HepG2 (cell line): ENCODE results near the gene AZI2. TPM values are rescaled to one million over a fixed set of nuclear protein-coding genes. Genes with fewer than 3 reads are reported as not detected.
A peak's percentile ranks its signal among the peaks of the same experiment; 100 is the strongest.

ENCODE experiments used
- ATAC-seq: fragments of 200-7000 bp; cut with Tn5 transposase; 3 replicates; pipeline ENCODE4 v1.9.1; 2020; ENCODE audit warnings: mild to moderate bottlenecking, moderate library complexity
- BruUV-seq: library from RNA; stranded (reverse); fragments of 400-500 nt; replicated peaks from 2 replicates; lab custom pipeline; 2021; lab: Mats Ljungman, UMichigan
- CTCF ChIA-PET: fragments of 300-600 bp; formaldehyde crosslinking; extraction: SDS; loops from one replicate; lab custom pipeline; 2021; ENCODE audit warnings: low total read pairs, inconsistent platforms, low intra/inter-chr PET ratio; lab: Yijun Ruan, JAX
- POLR2A ChIA-PET: fragments of 350-600 bp; sonication (Branson Sonifier 250); formaldehyde crosslinking; loops from one replicate; lab custom pipeline; 2020; ENCODE audit warnings: antibody characterized with exemption, inconsistent platforms; lab: Yijun Ruan, JAX
- DNase-seq: peaks from one replicate; pipeline ENCODE4 v3.0.0-alpha.2; 2015; ENCODE audit warnings: low spot score
- FAIRE-seq: peaks from 3 replicates; lab custom pipeline; 2011; peaks lifted over from hg19 to GRCh38; lab: Jason Lieb, UNC
- H2AFZ ChIP-seq: one replicate; pipeline ENCODE4 v1.6.1; 2011; ENCODE audit warnings: low read length, inconsistent platforms
- H3K27ac ChIP-seq: fragments of 300-600 bp; 3 replicates; pipeline ENCODE4 v1.8.0; 2011; ENCODE audit warnings: mixed run types, mild to moderate bottlenecking, mixed read lengths, low read length, inconsistent platforms; ENCODE audit not compliant: insufficient read depth; ENCODE audit errors: extremely low read length
- H3K27me3 ChIP-seq, 2 experiments: fragments of 200-600 bp in 1 of 2; 2 replicates in 1 of 2; 3 replicates in 1 of 2; pipeline versions ENCODE4 v1.6.0 to v1.8.0; 2011; ENCODE audit warnings: low read length in 2 of 2, mild to moderate bottlenecking in 2 of 2, moderate library complexity in 2 of 2, inconsistent platforms in 1 of 2; ENCODE audit not compliant: insufficient read depth in 2 of 2, control insufficient read depth in 1 of 2
- H3K36me3 ChIP-seq, 2 experiments: fragments of 200-600 bp in 1 of 2; replicated peaks in 1 of 2; 2 replicates in 1 of 2; 3 replicates in 1 of 2; pipeline versions ENCODE4 v1.5.1 to v1.8.0; 2011; ENCODE audit warnings: low read length in 2 of 2, inconsistent platforms in 1 of 2; ENCODE audit not compliant: insufficient read depth in 2 of 2, control insufficient read depth in 1 of 2
- H3K4me1 ChIP-seq: 2 replicates; pipeline ENCODE4 v1.5.1; 2012; ENCODE audit warnings: low read length, inconsistent platforms; ENCODE audit not compliant: insufficient read depth
- H3K4me2 ChIP-seq: 2 replicates; pipeline ENCODE4 v1.6.0; 2011; ENCODE audit warnings: low read depth, low read length, inconsistent platforms
- H3K4me3 ChIP-seq, 3 experiments: fragments of 200-600 bp in 1 of 3; sonication (generic), shearing (Covaris generic) in 1 of 3; replicated peaks in 1 of 3; 2 replicates each; pipeline ENCODE4 v1.5.1; 2011 to 2016; ENCODE audit warnings: low read length in 3 of 3, inconsistent platforms in 2 of 3, low read depth in 2 of 3, mild to moderate bottlenecking in 2 of 3, control low read depth in 1 of 3, mixed read lengths in 1 of 3; ENCODE audit not compliant: insufficient read depth in 1 of 3
- H3K79me2 ChIP-seq: one replicate; pipeline ENCODE4 v1.6.1; 2011; ENCODE audit warnings: low read length, inconsistent platforms; ENCODE audit not compliant: insufficient read depth
- H3K9ac ChIP-seq: 2 replicates; pipeline ENCODE4 v1.6.0; 2011; ENCODE audit warnings: mild to moderate bottlenecking, low read depth, low read length, inconsistent platforms; ENCODE audit not compliant: insufficient read depth
- H3K9me3 ChIP-seq: 2 replicates; pipeline ENCODE4 v1.5.1; 2012; ENCODE audit warnings: mild to moderate bottlenecking, low read length
- H4K20me1 ChIP-seq: 2 replicates; pipeline ENCODE4 v1.6.0; 2011; ENCODE audit warnings: inconsistent platforms, mild to moderate bottlenecking, low read length, moderate library complexity; ENCODE audit not compliant: insufficient read depth
- BCL6 ChIP-seq: IDR thresholded peaks from 2 replicates; pipeline ENCODE4 v1.6.1; 2016; ENCODE audit warnings: missing genetic modification reagents, missing compliant biosample characterization
- CEBPB ChIP-seq: IDR thresholded peaks from 2 replicates; pipeline ENCODE4 v1.6.1; 2011; ENCODE audit warnings: low read depth, low read length, improper control_type of control experiment, borderline replicate concordance
- CEBPG ChIP-seq: IDR thresholded peaks from 2 replicates; pipeline ENCODE4 v1.6.1; 2016
- HNRNPK ChIP-seq: fragments of 200-400 bp; formaldehyde crosslinking; IDR thresholded peaks from 2 replicates; pipeline ENCODE4 v1.6.1; 2018; ENCODE audit warnings: low read length, low read depth, moderate library complexity, mild to moderate bottlenecking; ENCODE audit not compliant: poor library complexity, severe bottlenecking
- MAFF ChIP-seq: IDR thresholded peaks from 2 replicates; pipeline ENCODE4 v1.6.1; 2011; ENCODE audit warnings: low read depth, low read length, improper control_type of control experiment
- TCF7 ChIP-seq: sonication (generic); IDR thresholded peaks from 2 replicates; pipeline ENCODE4 v1.6.1; 2016; ENCODE audit warnings: antibody characterized with exemption, low read depth
- ZNF382 ChIP-seq: sonication (generic); formaldehyde crosslinking; IDR thresholded peaks from 2 replicates; pipeline ENCODE4 v1.5.0; 2020; ENCODE audit warnings: missing genetic modification reagents, mild to moderate bottlenecking, borderline replicate concordance
- ZNF629 ChIP-seq: sonication (generic); formaldehyde crosslinking; conservative IDR thresholded peaks from 2 replicates; pipeline ENCODE4 v1.5.0; 2020; ENCODE audit warnings: missing genetic modification reagents
- ZNF878 ChIP-seq: sonication (generic); formaldehyde crosslinking; IDR thresholded peaks from 2 replicates; pipeline ENCODE4 v1.8.1; 2023; ENCODE audit warnings: mild to moderate bottlenecking, missing genetic modification reagents, moderate library complexity
- WGBS: methylation state at CpG from one replicate; pipeline ENCODE4 v1.1.6; 2017; ENCODE audit warnings: low lambda C conversion rate; 5-methylcytosine and 5-hydroxymethylcytosine counted together
- in situ Hi-C: cut with HindIII; loops from 2 replicates; pipeline ENCODE4 v1.10.0; 2017; ENCODE audit warnings: low pct_unique_long_range_greater_than_20kb; ENCODE audit not compliant: extremely low pct_ligation_motif_present
- intact Hi-C: fragments of 100-400 bp; cut with micrococcal nuclease; formaldehyde crosslinking; loops from one replicate; pipeline ENCODE4 v1.10.0; 2022; ENCODE audit not compliant: unreplicated experiment
- polyA plus RNA-seq, 8 experiments: library from polyadenylated mRNA; depleted of rRNA in 3 of 8; stranded (reverse) in 7 of 8; unstranded in 1 of 8; fragments of >200 nt; fragmentation: Illumina TruSeq in 4 of 8; extraction: Trizol in 4 of 8; gene quantifications; 2 replicates each; pipeline versions ENCODE4 v1.2.1 to v1.2.3, GENCODE V29; 2011 to 2016; ENCODE audit warnings: low read depth in 4 of 8, missing spikeins in 1 of 8, mixed read lengths in 1 of 8; ENCODE audit not compliant: insufficient read depth in 1 of 8
- total RNA-seq, 5 experiments: library from RNA; depleted of rRNA; stranded (reverse); fragments of >200 nt; fragmentation: Illumina TruSeq; extraction: Trizol; gene quantifications; 2 replicates each; pipeline ENCODE4 v1.2.3, GENCODE V29; 2016; ENCODE audit warnings: low read depth in 1 of 5
- TF ChIP-seq, protein P1 (sequence below): sonication (generic); formaldehyde crosslinking; IDR thresholded peaks from 2 replicates; pipeline ENCODE4 v1.4.0; 2020; ENCODE audit warnings: missing genetic modification reagents

AZI2 gene
- total and polyA plus RNA-seq, 2 of the 13 experiments (the other 11 are each of a cell fraction or from before 2014, with no cell fraction given), result 43.7 to 49.8 TPM

DNA sequence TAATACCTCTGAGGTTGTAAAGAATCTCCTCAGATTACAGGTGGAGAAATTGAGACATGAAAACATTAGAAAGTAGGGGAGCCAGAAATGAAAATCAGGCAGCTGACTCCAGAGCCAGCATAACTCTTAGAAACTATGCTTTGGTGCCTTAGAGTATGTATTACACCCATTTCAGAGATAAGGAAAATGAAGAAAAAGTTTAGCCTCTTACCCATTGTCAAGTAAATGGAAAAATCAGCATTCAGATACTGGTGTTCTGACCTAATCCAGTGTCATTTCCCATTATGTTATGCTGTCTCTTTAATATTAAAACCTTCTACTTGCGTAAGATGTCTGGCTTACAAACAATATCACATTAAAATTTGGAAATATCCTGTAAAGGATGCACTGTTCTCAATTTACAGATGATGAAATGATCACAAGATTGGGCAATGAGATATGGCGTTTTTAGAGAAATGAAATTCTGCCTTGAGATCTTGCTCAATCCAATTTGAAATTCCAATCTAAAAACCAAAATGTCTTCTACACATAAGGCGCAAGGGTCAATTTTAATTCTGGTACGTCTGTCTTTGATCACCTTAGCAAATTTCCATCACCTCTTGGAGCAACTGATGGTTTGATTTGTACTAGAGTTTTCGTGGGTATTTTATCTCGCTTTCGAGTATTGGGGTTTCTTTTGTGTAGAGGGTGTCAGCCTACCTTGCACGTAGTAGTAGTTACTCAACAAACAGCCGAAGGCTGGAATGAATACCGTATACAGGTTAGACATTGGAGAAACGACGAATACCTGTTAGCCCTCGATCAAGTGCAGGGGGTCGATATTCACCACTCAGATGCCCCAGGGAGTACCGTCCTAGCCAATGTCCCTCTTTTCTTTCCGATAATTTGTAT lies 1.0 kb downstream of the AZI2 start:
- TSS peak; percentile 50 for BruUV-seq
- ChIA-PET CTCF (no interaction called here), POLR2A (interaction anchor here (1.2 to 1.9 kb wide), 6 partner anchors 8 to 626 kb away, joined by 4 to 11 read pairs (median 6); partner anchors contain the start of gene EOMES)
- Histone ChIP-seq H3K4me3 (peak overlapping the region; percentile 76 to 94 (median 93)), H3K36me3 (no peaks in the 10 kb centered on the region), H3K9ac (peak overlapping the region; percentile 86), H3K27me3 (no peaks in the 10 kb centered on the region), H3K79me2 (peaks cover 57% of the 10 kb centered on the region), H3K4me2 (peak overlapping the region; percentile 76), H3K27ac (peak overlapping the region; percentile 96), H3K9me3 (no peaks in the 10 kb centered on the region), H3K4me1 (peaks cover 48% of the 10 kb centered on the region), H4K20me1 (peaks cover 6% of the 10 kb centered on the region; the same call in 1 of the 2 replicates), H2AFZ (no peak overlapping the region)
- in situ Hi-C loops (no loop called here), intact Hi-C loops (loop anchor here (5.0 to 10.0 kb wide), 3 partner anchors 105 to 985 kb away; partner anchors contain the start of gene CMC1)
- TF ChIP-seq BCL6 (CRISPR knock-in tag) (0 out of 2 replicates have a peak, but pooled peaks have one; percentile 21), ZNF629 (CRISPR knock-in tag) (peak; percentile 75), ZNF382 (no peak), TCF7 (no peak), ZNF878 (CRISPR knock-in tag) (no peak), CEBPG (CRISPR knock-in tag) (peak; percentile 50; the same call in 1 of the 2 replicates), HNRNPK (no peak), MAFF (no peak), CEBPB (peak; percentile 73; the same call in 1 of the 2 replicates)
- TF ChIP-seq, protein P1, sequence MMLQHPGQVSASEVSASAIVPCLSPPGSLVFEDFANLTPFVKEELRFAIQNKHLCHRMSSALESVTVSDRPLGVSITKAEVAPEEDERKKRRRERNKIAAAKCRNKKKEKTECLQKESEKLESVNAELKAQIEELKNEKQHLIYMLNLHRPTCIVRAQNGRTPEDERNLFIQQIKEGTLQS, result no peak
- ATAC-seq, result peak; percentile 1; the same call in 2 of the 3 replicates
- DNase-seq, result no peak
- FAIRE-seq, result no peak
- 10% methylated on average over 16 of the region's 16 CpGs for WGBS
